IMR-90 (cell line): ENCODE data around the gene SDC1.

Experiments
- SMC3 ChIP-seq: fragments of 150-350 bp; IDR thresholded peaks from 2 replicates; pipeline ENCODE4 v1.6.1; 2016; ENCODE audit warnings: low read depth, mild to moderate bottlenecking, antibody characterized with exemption, low read length, moderate library complexity
- TF ChIP-seq, protein P1 (sequence below): fragments of 150-350 bp; IDR thresholded peaks from 2 replicates; pipeline ENCODE4 v1.6.1; 2016; ENCODE audit warnings: low read depth, mild to moderate bottlenecking, low read length, moderate library complexity, borderline replicate concordance

- TF ChIP-seq, protein P1, sequence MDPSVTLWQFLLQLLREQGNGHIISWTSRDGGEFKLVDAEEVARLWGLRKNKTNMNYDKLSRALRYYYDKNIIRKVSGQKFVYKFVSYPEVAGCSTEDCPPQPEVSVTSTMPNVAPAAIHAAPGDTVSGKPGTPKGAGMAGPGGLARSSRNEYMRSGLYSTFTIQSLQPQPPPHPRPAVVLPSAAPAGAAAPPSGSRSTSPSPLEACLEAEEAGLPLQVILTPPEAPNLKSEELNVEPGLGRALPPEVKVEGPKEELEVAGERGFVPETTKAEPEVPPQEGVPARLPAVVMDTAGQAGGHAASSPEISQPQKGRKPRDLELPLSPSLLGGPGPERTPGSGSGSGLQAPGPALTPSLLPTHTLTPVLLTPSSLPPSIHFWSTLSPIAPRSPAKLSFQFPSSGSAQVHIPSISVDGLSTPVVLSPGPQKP, result no peak
- TF ChIP-seq SMC3, result no peak
Observed at GRCh38 chr2:20198001-20198400, 26.9 kb downstream of the SDC1 start.
